Renal pelvis (tissue), 12 donors: ENCODE data around the gene CLIP4. TPM values are rescaled to one million over a fixed set of nuclear protein-coding genes. Genes with fewer than 3 reads are reported as not detected.

Experiments
- DNase-seq: peaks from one replicate; pipeline ENCODE4 v3.0.0-alpha.2; 2013
- long read RNA-seq, 16 experiments: transcript quantifications; one replicate each; lab custom pipeline, GENCODE V29; 2026
- polyA plus RNA-seq, 3 donors: library from polyadenylated mRNA; unstranded; fragments of 120-200 nt; gene quantifications; one replicate each; pipeline ENCODE4 v1.2.1, GENCODE V29; 2013; ENCODE audit not compliant: insufficient read length in 3 of 3

Gene CLIP4
- 10 to 100 TPM; 12.9 to 27.5 (median 20.2) TPM for polyA plus RNA-seq
- long read RNA-seq, donor 1, full-length matches to known transcripts: 2 of 2 reads
- long read RNA-seq, donor 1, partial matches to known transcripts: 0 of 2 reads
- long read RNA-seq, donor 1, other reads (novel, unspliced or antisense): 0 of 2 reads
- long read RNA-seq, donor 2: 0 reads
- long read RNA-seq, donor 3, full-length matches to known transcripts: 3 of 3 reads
- long read RNA-seq, donor 3, partial matches to known transcripts: 0 of 3 reads
- long read RNA-seq, donor 3, other reads (novel, unspliced or antisense): 0 of 3 reads
- long read RNA-seq, donor 4: 0 reads
- long read RNA-seq, donor 5, full-length matches to known transcripts: 1 of 1 reads
- long read RNA-seq, donor 5, partial matches to known transcripts: 0 of 1 reads
- long read RNA-seq, donor 5, other reads (novel, unspliced or antisense): 0 of 1 reads
- long read RNA-seq, donor 6: 0 reads
- long read RNA-seq, donor 7, full-length matches to known transcripts: 1 of 1 reads
- long read RNA-seq, donor 7, partial matches to known transcripts: 0 of 1 reads
- long read RNA-seq, donor 7, other reads (novel, unspliced or antisense): 0 of 1 reads
- long read RNA-seq, donor 8, full-length matches to known transcripts: 1 of 1 reads
- long read RNA-seq, donor 8, partial matches to known transcripts: 0 of 1 reads
- long read RNA-seq, donor 8, other reads (novel, unspliced or antisense): 0 of 1 reads
- long read RNA-seq, donor 9, full-length matches to known transcripts: 1 of 6 reads
- long read RNA-seq, donor 9, partial matches to known transcripts: 5 of 6 reads
- long read RNA-seq, donor 9, other reads (novel, unspliced or antisense): 0 of 6 reads
- long read RNA-seq, donor 10, full-length matches to known transcripts: 2 of 2 reads
- long read RNA-seq, donor 10, partial matches to known transcripts: 0 of 2 reads
- long read RNA-seq, donor 10, other reads (novel, unspliced or antisense): 0 of 2 reads
- long read RNA-seq, donor 11, full-length matches to known transcripts: 1 of 1 reads
- long read RNA-seq, donor 11, partial matches to known transcripts: 0 of 1 reads
- long read RNA-seq, donor 11, other reads (novel, unspliced or antisense): 0 of 1 reads
- long read RNA-seq, donor 12, full-length matches to known transcripts: 4 of 4 reads
- long read RNA-seq, donor 12, partial matches to known transcripts: 0 of 4 reads
- long read RNA-seq, donor 12, other reads (novel, unspliced or antisense): 0 of 4 reads
- long read RNA-seq, donor 13: 0 reads
- long read RNA-seq, donor 14: 0 reads
- long read RNA-seq, donor 15, full-length matches to known transcripts: 1 of 1 reads
- long read RNA-seq, donor 15, partial matches to known transcripts: 0 of 1 reads
- long read RNA-seq, donor 15, other reads (novel, unspliced or antisense): 0 of 1 reads
- long read RNA-seq, donor 16, full-length matches to known transcripts: 1 of 1 reads
- long read RNA-seq, donor 16, partial matches to known transcripts: 0 of 1 reads
- long read RNA-seq, donor 16, other reads (novel, unspliced or antisense): 0 of 1 reads

DNA sequence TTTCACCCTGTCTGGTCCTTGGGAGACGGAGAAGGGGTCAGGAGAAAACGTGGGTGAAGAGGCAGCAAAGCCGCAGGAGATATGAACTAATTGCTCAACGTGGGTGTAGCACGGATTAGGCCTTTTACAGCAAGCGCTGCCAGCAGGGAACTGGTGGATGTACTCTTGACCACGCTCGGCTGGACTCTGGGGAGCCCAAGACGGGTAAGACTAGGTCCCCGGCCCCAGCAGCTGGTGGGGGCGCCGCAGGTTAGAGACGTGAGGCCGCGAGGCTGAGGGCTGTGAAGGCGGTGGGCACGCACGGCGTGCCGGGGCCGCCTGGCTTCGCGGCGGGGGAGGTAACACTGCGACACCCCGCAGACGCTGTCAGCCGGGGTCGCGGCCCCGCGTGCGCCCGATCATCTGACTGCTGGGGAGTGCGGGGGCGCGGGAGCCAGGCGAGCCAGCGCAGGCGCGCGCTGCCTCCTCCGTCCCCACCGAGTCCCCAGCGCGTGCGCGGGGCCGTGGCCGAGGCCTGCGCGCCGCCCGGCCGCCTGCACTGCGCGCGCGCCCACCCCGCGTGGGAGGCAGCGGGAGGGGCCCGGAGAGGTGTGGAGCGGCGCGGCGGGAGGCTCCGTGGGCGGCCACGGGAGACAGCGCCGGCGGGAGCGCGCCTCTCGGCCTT, at the start of gene CLIP4:
CLIP4 (plus strand) TSS at position 470 of the 664 bp plus-strand sequence. CDS start 5,974 bp downstream, outside the sequence.
- DNase-seq: no peak

DNA sequence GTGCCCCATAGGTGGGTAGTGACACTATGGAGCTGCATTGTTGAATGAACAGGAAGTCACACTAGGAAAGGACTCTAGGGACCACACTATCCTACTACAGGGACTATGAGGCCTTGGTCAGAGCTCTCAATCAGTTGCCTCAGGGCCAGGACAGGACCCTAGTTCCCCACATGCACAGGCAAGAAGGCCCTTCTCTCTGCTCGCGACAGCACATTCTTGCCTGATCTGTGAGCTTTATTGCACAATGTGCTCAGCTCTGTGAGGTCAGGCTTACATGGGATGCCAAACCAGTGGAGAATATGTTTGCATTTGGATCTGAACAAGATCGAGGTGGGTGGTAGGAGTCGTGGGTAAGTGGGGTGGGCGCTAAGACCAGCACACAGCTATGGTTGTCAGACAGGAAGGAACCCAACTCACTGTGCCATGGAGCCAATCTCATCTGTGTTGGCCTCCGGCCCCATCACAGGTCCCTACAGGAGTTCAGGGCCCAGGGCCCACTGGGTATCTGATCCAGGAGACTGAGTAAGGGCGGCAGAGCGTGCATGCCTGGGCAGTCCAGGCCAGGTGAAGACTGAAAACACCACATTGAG, 48.8 kb upstream of the CLIP4 start:
- no peak for DNase-seq

GRCh38 chr2:29066997-29067605, 48.1 kb upstream of the CLIP4 start:
- DNase-seq: no peak

DNA sequence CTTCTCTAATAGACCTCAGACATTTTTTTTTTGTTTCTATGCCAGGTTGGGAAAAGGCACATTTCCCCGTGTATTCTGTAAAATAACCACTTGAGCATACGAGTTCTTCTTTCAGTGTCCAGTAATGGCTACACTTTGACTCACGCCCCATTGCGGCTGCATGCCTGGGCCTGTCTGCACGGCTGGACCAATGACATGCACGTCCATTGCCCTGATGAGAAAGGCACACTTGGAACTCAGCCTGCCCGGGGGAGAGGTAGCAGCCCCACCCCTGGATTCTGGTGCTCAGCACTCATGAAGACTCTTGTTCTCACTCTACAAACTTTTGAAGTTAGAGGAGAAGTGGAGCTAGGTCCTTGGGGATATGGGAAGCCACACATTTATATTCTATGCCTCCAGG, 46.7 kb upstream of the CLIP4 start:
- DNase-seq: no peak

GRCh38 chr2:29070526-29070925, 44.7 kb upstream of the CLIP4 start:
- no peak for DNase-seq

DNA sequence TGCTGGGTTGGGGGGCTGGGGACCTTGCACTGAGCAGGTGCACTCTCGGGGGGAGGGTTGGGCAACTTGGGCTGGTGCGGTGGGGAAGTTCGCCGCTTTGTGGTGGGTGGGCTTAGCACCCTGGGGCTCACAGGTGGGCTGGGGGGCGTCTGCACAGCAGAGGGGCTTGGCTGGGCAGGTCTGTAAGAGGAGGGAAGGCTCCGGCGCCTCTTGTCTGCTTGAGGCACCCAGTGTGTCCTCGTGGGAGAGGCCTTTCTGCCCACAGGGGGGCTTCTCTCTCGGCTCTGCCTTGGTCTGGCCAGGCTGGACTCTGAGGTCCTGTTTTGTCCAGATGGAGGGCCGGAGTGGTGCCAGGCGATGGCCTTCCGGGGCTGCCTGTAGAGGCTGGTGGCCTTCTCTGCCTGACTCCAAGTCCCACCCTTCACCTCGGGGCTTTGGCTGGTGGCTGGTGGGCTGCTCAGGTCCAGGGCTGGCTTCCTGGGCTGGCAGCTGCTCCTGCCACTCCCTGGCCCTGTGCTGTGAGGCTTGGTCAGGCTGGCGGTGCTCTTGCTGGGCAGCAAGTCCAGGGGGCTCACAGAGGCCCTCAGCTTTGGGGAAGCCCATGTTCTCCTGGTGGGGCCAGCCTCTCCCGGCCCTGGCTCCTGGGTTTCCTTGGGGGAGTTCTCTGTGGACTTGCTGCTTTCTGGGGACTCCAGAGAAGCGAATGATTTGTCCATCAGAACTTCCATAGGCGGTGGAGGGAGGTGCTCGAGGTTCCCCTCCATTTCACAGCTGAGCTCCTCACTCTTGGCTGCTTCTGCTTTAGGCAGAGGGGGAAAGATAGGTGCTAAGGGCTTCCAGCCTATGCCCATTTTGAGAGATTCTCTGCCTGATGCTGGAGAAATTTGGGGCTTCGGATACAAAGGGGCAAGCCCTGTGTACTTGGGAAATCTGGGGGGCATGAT, 43.9 kb upstream of the CLIP4 start:
- no peak for DNase-seq

GRCh38 chr2:29072251-29072650, 43.0 kb upstream of the CLIP4 start:
- no peak for DNase-seq

- DNase-seq: no peak
Measured at GRCh38 chr2:29072971-29073725, 42.1 kb upstream of the CLIP4 start.

DNA sequence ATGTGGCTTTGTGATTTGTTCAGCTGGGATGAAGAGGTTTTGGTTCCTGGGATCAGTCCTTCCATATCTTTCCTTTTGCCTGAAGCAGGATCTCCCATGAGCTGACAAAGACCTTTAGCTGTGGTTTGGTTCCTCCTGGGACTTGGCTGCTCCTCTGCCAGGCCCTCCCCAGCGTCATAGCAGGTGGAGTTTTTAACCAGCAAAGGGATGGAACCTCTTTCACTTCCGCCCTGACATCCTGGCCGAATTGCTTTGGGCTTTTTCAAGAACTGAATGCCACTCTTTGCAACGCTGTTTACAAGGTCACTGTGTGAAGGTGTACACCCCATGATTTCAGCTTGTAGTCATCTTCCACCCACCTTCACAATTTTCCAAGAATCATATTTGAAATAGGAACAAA, 41.3 kb upstream of the CLIP4 start:
- no peak for DNase-seq

- DNase-seq: no peak
Measured at GRCh38 chr2:29074411-29074810, 40.8 kb upstream of the CLIP4 start, which contains the start of gene PCARE. TSS of gene PCARE (minus strand) at chr2:29074523. CDS start at chr2:29074261, 262 bp downstream.

DNA sequence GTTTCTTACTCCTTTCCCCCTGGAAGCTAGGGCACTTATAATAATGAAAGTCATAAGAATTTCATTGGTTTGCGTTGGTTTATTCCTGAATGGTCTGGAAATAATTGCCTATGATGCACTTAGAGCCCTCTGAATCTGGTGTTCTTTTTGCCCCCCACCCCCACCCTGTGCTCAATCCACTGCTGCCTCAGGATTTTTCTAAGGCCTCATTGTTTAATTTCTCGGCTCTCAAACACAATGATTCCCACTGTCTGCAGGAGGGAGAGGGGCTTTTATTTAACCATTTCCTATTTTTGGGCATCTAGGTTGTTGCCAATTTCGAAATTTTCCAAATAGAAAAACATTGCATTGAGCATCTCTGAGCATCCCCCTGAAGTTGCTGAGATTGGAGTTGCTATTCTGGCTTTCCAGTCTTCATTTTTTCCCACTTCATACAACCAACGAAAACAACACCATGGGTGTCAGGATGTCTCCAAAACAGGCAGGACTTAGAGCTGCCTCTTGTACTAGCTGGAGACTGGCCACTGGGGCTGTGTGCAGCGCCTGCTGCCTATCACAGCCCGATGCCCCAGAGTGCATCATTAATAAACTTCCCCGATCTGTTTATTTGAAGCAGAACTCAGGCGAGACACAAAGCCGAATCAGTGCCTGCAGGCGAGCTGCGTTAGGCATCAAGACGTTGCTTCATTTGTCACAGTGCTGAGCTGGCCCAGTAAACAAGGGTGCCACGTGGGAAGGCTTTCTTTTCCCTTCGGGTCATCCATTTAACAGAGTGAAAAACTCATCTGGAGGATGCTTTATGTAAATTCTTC, 39.1 kb upstream of the CLIP4 start:
- DNase-seq: no peak

DNA sequence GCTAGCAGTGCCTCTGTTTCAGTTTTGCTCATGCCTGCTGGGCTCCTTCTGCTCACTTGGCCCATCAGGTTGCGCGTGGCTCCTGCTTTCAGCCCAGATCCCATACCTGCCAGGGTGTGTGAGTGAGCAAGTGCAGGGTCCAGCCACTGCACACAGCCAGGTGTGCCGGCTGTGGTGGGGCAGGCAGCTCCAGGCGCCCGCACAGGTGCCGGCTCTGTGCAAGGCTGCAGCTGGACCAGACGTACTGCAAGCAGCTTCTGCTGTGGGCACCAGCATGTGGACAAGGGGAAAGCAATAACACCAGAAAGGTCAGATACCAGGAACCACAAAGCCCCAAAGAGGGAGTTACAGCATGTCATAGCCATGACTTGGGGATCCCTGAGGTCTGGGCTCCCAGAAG, 35.3 kb upstream of the CLIP4 start:
- no peak for DNase-seq

- DNase-seq: no peak
Measured at GRCh38 chr2:29080886-29081743, 34.1 kb upstream of the CLIP4 start.

GRCh38 chr2:29082804-29083495, 32.3 kb upstream of the CLIP4 start:
- DNase-seq: no peak

- no peak for DNase-seq
Measured at GRCh38 chr2:29084554-29084953, 30.7 kb upstream of the CLIP4 start.
